HG03521 (cell line): ENCODE data around the gene TBC1D32.
A peak's percentile ranks its signal among the peaks of the same experiment; 100 is the strongest.
"Not testable (repeated sequence)": the region's sequence is repeated elsewhere in the genome, so short reads cannot be mapped to it uniquely, and the experiment has no call there.

Experiments
- ATAC-seq: cut with Tn5 transposase; IDR thresholded peaks from one replicate; pipeline ENCODE4 v1.9.1; 2021; ENCODE audit warnings: mild to moderate bottlenecking, moderate library complexity; ENCODE audit not compliant: unreplicated experiment

The TBC1D32 gene

GRCh38 chr6:121334299-121335086 lies at the start of gene TBC1D32:
TSS of gene TBC1D32 (minus strand) at chr6:121334480. CDS start at chr6:121334430, 50 bp downstream.
- ATAC-seq, result peak; percentile 93

GRCh38 chr6:121383478-121383877 lies 49.2 kb upstream of the TBC1D32 start:
- ATAC-seq, result no peak

GRCh38 chr6:121382467-121383121 lies 48.3 kb upstream of the TBC1D32 start:
- no peak for ATAC-seq

GRCh38 chr6:121376411-121376810 lies 42.1 kb upstream of the TBC1D32 start:
- no peak for ATAC-seq

- not testable (repeated sequence) for ATAC-seq
Measured at GRCh38 chr6:121374219-121374618, 39.9 kb upstream of the TBC1D32 start.

- ATAC-seq, result no peak
Measured at GRCh38 chr6:121365536-121366521, 31.5 kb upstream of the TBC1D32 start.

GRCh38 chr6:121356575-121356974 lies 22.3 kb upstream of the TBC1D32 start:
- no peak for ATAC-seq

- no peak for ATAC-seq
Measured at GRCh38 chr6:121354764-121355163, 20.5 kb upstream of the TBC1D32 start.

GRCh38 chr6:121352941-121353340 lies 18.7 kb upstream of the TBC1D32 start:
- no peak for ATAC-seq

- no peak for ATAC-seq
Measured at GRCh38 chr6:121351916-121352315, 17.6 kb upstream of the TBC1D32 start.

GRCh38 chr6:121349596-121349995 lies 15.3 kb upstream of the TBC1D32 start:
- no peak for ATAC-seq

- ATAC-seq, result no peak
Measured at GRCh38 chr6:121347484-121347883, 13.2 kb upstream of the TBC1D32 start.

GRCh38 chr6:121344539-121344938 lies 10.3 kb upstream of the TBC1D32 start:
- no peak for ATAC-seq

GRCh38 chr6:121339639-121340226 lies 5.5 kb upstream of the TBC1D32 start:
- ATAC-seq, result no peak

- ATAC-seq, result no peak
Measured at GRCh38 chr6:121338956-121339355, 4.7 kb upstream of the TBC1D32 start.

- no peak for ATAC-seq
Measured at GRCh38 chr6:121338366-121338765, 4.1 kb upstream of the TBC1D32 start.

- no peak for ATAC-seq
Measured at GRCh38 chr6:121335087-121336008, 1.1 kb upstream of the TBC1D32 start.

GRCh38 chr6:121333694-121334093 lies 586 bp downstream of the TBC1D32 start:
- not testable (repeated sequence) for ATAC-seq

GRCh38 chr6:121333196-121333595 lies 1.1 kb downstream of the TBC1D32 start:
- ATAC-seq, result no peak

- no peak for ATAC-seq
Measured at GRCh38 chr6:121330516-121330915, 3.8 kb downstream of the TBC1D32 start.
